Right ventricle myocardium inferior (tissue), 1 donor: Measurements from ENCODE around the gene NTRK3. TPM values are rescaled to one million over a fixed set of nuclear protein-coding genes. Genes with fewer than 3 reads are reported as not detected.
A peak's percentile ranks its signal among the peaks of the same experiment; 100 is the strongest.

Source experiments
- ATAC-seq: fragments of 200-7000 bp; cut with Tn5 transposase; one replicate; pipeline ENCODE4 v1.9.1; 2020; ENCODE audit warnings: mild to moderate bottlenecking, moderate library complexity
- DNase-seq: peaks from one replicate; pipeline ENCODE4 v3.0.0; 2021; ENCODE audit errors: missing footprints
- intact Hi-C: fragments of 100-400 bp; cut with DNase I; formaldehyde crosslinking; loops from one replicate; pipeline ENCODE4 v1.11.0; 2022
- total RNA-seq: library from RNA; stranded (reverse); fragmentation: NEBNext Ultra II Directional; extraction: Animal tissue kit (Norgen Biotek cat#: 25700); gene quantifications from one replicate; pipeline ENCODE4 v1.2.1, GENCODE V29; 2021
- donor health status: DM: no; HTN: yes; CAD: no; lungs with severe emphysema.

NTRK3 gene
- total RNA-seq, 1 donor from 2014 or later: 5.1 TPM

DNA sequence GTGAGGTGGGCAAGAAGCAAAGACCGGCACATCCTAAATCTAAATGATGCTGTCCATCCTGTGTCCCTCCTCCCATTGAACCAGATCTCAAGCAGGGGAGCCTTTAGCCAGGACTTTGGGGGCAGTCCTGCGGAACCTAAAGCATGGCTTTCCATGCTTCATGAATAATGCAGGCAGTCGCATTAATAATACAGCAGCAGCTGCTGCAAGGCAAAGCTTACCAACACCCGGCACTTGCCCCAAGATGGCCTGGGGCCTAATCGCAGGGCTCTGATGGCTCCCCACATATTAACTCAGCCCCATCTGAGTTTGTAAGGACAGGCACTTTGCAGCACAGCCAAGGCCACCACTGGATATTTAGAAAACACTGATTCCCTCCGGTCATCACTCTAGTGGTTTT, 114.4 kb downstream of the NTRK3 start:
- no peak for DNase-seq
- ATAC-seq: no peak
- intact Hi-C loops: no loop called here

DNA sequence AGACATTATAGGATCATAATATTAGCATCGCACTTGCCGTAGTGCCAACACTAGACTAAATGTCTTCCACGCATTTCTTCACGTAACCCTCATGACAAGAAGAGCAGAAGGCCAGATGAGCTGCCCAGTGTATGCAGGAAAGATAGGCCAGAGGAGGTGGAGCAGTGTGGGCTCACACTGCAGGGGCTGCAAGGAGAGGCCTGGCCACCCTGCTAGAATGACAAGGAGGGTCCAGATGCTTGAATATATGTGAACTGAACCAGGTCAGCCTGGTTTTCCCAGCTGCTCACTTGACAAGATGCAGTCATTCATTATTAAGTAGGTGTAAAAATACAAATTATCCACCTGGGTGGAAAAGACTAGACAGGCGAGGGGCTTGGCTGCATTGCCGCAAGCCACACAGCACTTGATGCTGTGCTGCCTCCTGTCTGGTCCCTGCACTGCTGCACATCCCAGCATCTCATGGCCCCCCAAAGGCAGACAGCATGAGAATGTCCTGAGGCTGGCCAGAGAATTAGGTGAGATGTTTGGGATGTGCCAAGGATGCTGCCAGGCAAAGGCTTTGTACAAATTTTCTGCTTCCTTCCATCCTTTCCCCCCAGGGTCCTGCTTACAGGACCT, 115.2 kb downstream of the NTRK3 start:
- intact Hi-C loops: no loop called here
- ATAC-seq: no peak
- DNase-seq: no peak

GRCh38 chr15:88140398-88140797, 116.1 kb downstream of the NTRK3 start:
- intact Hi-C loops: no loop called here
- DNase-seq (no peak), ATAC-seq (no peak)

DNA sequence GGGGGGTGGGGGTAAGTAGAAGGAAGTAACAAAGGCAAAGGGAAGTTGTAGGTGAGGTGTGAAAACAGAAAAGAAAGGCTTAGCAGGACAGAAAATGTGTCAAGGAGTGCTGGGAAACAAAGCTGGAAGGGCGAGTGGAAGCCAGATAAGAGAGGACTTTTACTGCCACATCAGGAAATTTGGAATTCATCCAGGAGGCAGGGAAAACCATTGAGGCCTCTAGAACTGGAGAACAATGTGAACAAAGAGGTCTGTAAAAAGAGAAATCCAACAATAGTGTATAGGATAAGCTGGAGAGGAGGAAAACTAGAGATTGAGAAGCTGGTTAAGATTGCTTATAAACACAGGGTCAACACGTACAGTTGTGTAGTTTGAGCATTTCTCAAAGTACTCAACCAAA, 116.6 kb downstream of the NTRK3 start:
- no peak for ATAC-seq
- intact Hi-C loops: no loop called here
- no peak for DNase-seq

DNA sequence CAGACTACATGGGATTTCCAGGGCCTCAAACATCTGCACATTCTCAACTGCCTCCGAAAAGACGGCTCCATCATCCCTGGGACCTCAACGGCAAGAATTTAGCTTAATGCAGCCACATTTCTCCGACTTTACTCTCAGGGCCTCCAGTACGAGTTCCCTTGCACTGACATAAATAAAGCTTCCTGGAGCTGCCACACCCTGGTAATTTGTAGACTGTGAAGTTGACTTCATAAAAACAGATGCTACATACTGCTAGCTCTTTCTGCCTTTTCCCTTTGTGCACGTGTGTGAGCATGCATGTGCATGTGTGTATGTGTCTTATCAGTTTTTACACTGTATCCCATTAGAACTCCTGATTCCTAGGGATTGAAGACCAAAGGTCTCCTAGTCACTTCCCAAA, 122.7 kb downstream of the NTRK3 start:
- intact Hi-C loops: no loop called here
- DNase-seq (no peak), ATAC-seq (no peak)

- intact Hi-C loops: no loop called here
- no peak for DNase-seq
- no peak for ATAC-seq
Measured at GRCh38 chr15:88132499-88132898, 124.0 kb downstream of the NTRK3 start.

- intact Hi-C loops: no loop called here
- ATAC-seq (no peak), DNase-seq (no peak)
Measured at GRCh38 chr15:88131937-88132336, 124.6 kb downstream of the NTRK3 start.

DNA sequence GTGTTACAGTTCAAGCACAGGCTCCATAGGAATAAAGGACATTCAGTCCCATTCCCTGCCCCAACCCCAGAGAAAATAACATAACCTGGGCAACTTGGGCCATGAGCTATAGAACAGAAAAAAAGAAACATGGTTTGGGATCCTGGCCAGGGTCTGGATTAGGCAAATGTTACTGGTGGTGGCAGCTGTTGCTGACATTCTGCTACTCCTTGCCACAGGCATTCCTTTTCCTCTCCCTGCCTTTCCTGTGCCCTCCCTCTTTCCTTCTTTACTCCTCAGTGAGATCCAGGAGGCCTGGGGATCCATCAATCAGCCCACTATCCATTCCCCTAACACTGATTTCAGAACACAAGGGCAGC, 129.1 kb downstream of the NTRK3 start:
- intact Hi-C loops: no loop called here
- DNase-seq (no peak), ATAC-seq (no peak)

DNA sequence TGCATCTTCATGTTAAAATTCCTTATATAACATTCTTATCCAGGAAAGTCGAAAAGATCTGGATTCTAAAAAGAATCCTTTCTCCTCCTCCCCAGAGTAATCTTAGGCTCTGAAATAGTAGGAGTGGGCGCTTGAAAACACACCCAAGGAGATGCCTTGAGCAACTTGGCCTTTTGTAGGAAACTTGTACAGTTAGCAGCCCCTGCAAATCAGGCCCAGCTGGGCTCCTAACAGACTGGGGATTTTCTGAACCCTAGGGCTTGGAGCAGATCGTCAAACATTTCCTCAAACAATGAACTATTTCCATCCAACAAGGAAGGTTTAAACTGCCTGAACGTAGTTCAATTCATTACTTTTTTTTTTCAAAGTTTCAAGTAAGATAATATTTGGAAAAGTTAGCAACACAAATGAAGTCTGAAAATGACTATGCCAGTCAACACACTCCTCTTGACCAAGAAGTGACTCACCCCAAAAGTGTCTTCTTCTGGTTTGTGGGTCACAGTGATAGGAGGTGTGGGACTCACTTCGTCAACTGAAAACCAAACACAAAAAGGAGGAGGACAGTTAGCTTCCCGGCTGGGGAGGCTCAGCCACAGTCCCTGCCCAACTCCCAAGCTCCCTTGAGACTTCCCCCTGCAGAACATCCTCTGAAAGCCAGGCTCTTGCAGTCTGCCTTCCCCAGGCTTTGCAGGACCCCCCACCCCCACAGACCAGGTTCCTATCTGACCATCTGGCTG, 129.7 kb downstream of the NTRK3 start:
- DNase-seq (no peak), ATAC-seq (peak; percentile 23)
- intact Hi-C loops: no loop called here

DNA sequence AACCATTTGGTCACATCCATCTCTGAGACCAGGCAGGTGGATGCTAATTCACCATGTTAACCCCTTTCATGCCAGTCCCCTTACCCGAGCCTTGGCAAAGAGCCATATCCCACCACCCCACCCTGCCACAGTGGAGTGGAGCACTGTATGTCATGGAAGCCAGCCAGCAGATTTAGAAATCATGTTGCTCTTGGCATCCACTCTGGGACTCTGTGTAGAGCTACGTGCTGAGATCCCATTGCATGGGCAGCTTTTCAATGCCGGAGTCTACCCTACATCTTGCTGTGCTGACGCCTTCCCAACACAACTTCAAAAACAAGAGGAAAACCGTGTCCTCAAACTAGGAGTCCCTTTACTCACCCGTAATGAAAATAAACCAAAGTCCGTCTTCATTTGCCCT, 131.0 kb downstream of the NTRK3 start:
- DNase-seq (no peak), ATAC-seq (no peak)
- intact Hi-C loops: no loop called here

DNA sequence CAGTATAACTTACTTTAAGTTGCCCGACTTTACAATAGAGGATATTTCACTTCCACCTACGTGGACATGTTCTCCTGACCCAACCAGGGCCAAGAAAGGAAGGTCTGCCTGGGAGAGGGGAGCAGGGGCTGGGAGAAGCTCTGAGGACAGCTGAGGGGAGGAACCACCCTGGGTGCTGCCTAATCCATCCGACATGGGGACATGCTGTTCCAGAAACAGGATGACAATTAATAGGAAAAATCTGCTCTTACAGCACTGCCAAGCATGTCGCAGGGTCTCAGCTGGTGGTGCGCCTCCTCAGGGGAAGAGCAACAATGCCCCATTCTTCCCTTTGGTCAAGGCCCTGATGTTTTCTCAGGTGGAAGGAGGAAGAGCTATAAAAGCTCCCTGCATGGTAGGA, 132.3 kb downstream of the NTRK3 start:
- DNase-seq: no peak
- no peak for ATAC-seq
- intact Hi-C loops: no loop called here

GRCh38 chr15:88121968-88122530, 134.5 kb downstream of the NTRK3 start:
- ATAC-seq (no peak), DNase-seq (no peak)
- intact Hi-C loops: no loop called here

GRCh38 chr15:88120026-88120425, 136.5 kb downstream of the NTRK3 start:
- no peak for ATAC-seq

GRCh38 chr15:88118741-88119140, 137.8 kb downstream of the NTRK3 start:
- intact Hi-C loops: no loop called here
- ATAC-seq (no peak), DNase-seq (no peak)

More at GRCh38 chr15:88120026-88120425, 136.5 kb downstream of the NTRK3 start:
- intact Hi-C loops: no loop called here
- DNase-seq: no peak

DNA sequence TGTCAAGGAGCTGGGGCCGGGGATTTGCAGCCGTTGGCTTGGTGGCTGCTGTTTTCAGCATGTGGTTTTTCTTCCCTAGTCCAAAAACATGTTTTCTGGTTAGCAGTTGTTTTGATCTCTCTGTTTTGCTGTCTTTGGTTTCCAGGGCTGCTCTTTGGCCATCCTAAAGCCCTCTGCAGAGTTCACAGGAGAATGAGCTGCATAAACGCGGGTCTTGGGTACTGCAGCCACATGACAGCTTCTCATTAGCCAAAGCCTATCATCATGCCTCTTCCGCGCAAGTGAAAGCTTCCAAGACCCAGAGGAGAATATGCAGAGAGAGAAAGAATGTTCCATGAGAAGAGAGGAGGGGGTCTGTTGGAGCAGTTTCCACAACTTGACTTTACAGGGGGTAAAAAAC, 138.5 kb downstream of the NTRK3 start:
- ATAC-seq: no peak
- DNase-seq: no peak
- intact Hi-C loops: no loop called here

DNA sequence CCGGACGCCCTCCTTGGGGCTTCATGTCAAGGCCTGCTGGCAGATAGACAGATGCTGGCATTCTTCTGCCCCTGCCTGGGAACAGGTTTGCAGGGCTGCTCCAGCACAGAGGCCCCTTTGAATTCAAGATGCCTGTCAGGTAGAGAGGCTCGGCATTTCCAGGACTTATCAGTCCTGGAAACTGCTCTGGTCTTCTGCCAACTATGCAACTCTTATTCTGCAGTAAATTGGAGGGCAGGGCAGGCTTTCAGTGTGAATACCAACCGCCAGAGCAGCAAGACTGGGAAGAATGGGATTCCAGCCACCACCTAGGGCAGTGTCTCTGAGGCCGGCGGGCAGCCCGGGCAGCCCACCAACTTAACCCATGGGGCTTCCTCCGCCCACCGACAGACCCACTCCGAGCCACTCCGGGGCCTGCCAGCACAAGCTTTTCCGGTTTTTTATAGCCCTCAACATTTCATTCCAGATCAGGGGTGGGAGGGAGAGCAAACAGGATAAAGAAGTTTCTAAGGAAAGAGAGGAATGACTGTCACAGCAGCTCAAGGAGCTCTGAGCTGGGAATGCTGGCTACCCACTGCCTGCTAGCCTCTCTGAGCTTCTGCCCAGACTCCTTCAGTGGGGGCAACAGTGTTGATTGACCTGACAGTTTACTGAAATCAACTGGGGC, 140.9 kb downstream of the NTRK3 start:
- no peak for ATAC-seq
- intact Hi-C loops: no loop called here
- no peak for DNase-seq

GRCh38 chr15:88113613-88114308, 142.8 kb downstream of the NTRK3 start:
- DNase-seq: no peak
- no peak for ATAC-seq
- intact Hi-C loops: no loop called here

- ATAC-seq (no peak), DNase-seq (no peak)
- intact Hi-C loops: no loop called here
Measured at GRCh38 chr15:88108991-88109390, 147.5 kb downstream of the NTRK3 start.

GRCh38 chr15:88108477-88108876, 148.1 kb downstream of the NTRK3 start:
- intact Hi-C loops: no loop called here
- DNase-seq (no peak), ATAC-seq (no peak)
